GM23338 (cell line): ENCODE measurements around the gene KRTAP22-2. TPM values are rescaled to one million over a fixed set of nuclear protein-coding genes. Genes with fewer than 3 reads are reported as not detected.

Source experiments
- ATAC-seq: fragments of 200-7000 bp; cut with Tn5 transposase; 3 replicates; pipeline ENCODE4 v1.9.1; 2020
- DNase-seq: peaks from one replicate; pipeline ENCODE4 v3.0.0-alpha.2; 2015; ENCODE audit warnings: low spot score
- H2AFZ ChIP-seq: fragments of 200-600 bp; sonication (generic); 2 replicates; pipeline ENCODE4 v1.8.0; 2016; ENCODE audit warnings: antibody characterized with exemption, mild to moderate bottlenecking, moderate library complexity
- H3F3A ChIP-seq: fragments of 200-600 bp; sonication (generic); replicated peaks from 2 replicates; pipeline ENCODE4 v1.8.0; 2017; ENCODE audit warnings: antibody characterized with exemption, mixed run types, low read depth
- H3K27ac ChIP-seq: fragments of 200-600 bp; sonication (generic); 2 replicates; pipeline ENCODE4 v1.6.1; 2016; ENCODE audit warnings: low read depth
- H3K27me3 ChIP-seq: fragments of 200-600 bp; sonication (generic); 2 replicates; pipeline ENCODE4 v1.8.0; 2016; ENCODE audit warnings: mild to moderate bottlenecking, mixed run types, moderate library complexity; ENCODE audit not compliant: insufficient read depth
- H3K36me3 ChIP-seq: fragments of 200-600 bp; sonication (generic); 2 replicates; pipeline ENCODE4 v1.8.0; 2016; ENCODE audit warnings: mild to moderate bottlenecking; ENCODE audit not compliant: insufficient read depth
- H3K4me1 ChIP-seq: fragments of 200-600 bp; sonication (generic); 2 replicates; pipeline ENCODE4 v1.8.0; 2016; ENCODE audit warnings: mild to moderate bottlenecking, moderate library complexity; ENCODE audit not compliant: insufficient read depth
- H3K4me2 ChIP-seq: fragments of 200-600 bp; sonication (generic); 2 replicates; pipeline ENCODE4 v1.7.1; 2017; ENCODE audit warnings: mixed run types
- H3K4me3 ChIP-seq: fragments of 200-600 bp; sonication (generic); 2 replicates; pipeline ENCODE4 v1.6.1; 2016; ENCODE audit warnings: mixed run types
- H3K79me2 ChIP-seq: fragments of 200-600 bp; sonication (generic); replicated peaks from 2 replicates; pipeline ENCODE4 v1.8.0; 2017; ENCODE audit warnings: mild to moderate bottlenecking; ENCODE audit not compliant: insufficient read depth
- H3K9me2 ChIP-seq: fragments of 200-600 bp; sonication (generic); 2 replicates; pipeline ENCODE4 v1.8.0; 2017; ENCODE audit not compliant: insufficient read depth
- H4K20me1 ChIP-seq: fragments of 200-600 bp; sonication (generic); replicated peaks from 2 replicates; pipeline ENCODE4 v1.8.0; 2017; ENCODE audit warnings: mild to moderate bottlenecking; ENCODE audit not compliant: insufficient read depth
- H3K27ac Mint-ChIP-seq: 2 replicates; pipeline ENCODE4 v1.8.0; 2020; ENCODE audit warnings: inconsistent platforms, mild to moderate bottlenecking, moderate library complexity, mixed read lengths
- H3K27me3 Mint-ChIP-seq: 3 replicates; pipeline ENCODE4 v1.8.0; 2022; ENCODE audit warnings: low read depth, mild to moderate bottlenecking, moderate library complexity, mixed read lengths, inconsistent platforms; ENCODE audit not compliant: insufficient read depth, poor library complexity
- H3K36me3 Mint-ChIP-seq: 3 replicates; pipeline ENCODE4 v1.8.0; 2021; ENCODE audit warnings: low read depth, mild to moderate bottlenecking, inconsistent platforms, moderate library complexity, mixed read lengths
- H3K4me1 Mint-ChIP-seq: 3 replicates; pipeline ENCODE4 v1.8.0; 2020; ENCODE audit warnings: mild to moderate bottlenecking, inconsistent platforms, mixed read lengths
- H3K4me3 Mint-ChIP-seq: 3 replicates; pipeline ENCODE4 v1.8.0; 2021; ENCODE audit warnings: moderate library complexity, mild to moderate bottlenecking, inconsistent platforms, mixed read lengths
- H3K9me3 Mint-ChIP-seq: 3 replicates; pipeline ENCODE4 v1.8.0; 2020; ENCODE audit warnings: moderate library complexity, mild to moderate bottlenecking, inconsistent platforms, mixed read lengths
- CREB1 ChIP-seq: fragments of 250-450 bp; sonication (Bioruptor Pico); IDR thresholded peaks from 2 replicates; pipeline ENCODE4 v1.5.0; 2020; ENCODE audit warnings: low read depth, mild to moderate bottlenecking, moderate library complexity
- CTCF ChIP-seq, 2 experiments: fragments of 200-600 bp in 1 of 2; sonication (generic) in 1 of 2; conservative IDR thresholded peaks; 2 replicates each; pipeline versions ENCODE4 v1.5.1 to v1.6.1; 2016 to 2017; ENCODE audit warnings: antibody characterized with exemption in 2 of 2, low read depth in 2 of 2, mild to moderate bottlenecking in 2 of 2, moderate library complexity in 1 of 2
- EZH2 ChIP-seq: fragments of 200-600 bp; sonication (generic); IDR thresholded peaks from one replicate; pipeline ENCODE4 v1.8.0; 2017; ENCODE audit warnings: antibody characterized with exemption, mild to moderate bottlenecking, low read depth; ENCODE audit not compliant: unreplicated experiment
- EZH2phosphoT487 ChIP-seq: fragments of 200-600 bp; sonication (generic); IDR thresholded peaks from one replicate; pipeline ENCODE4 v1.8.1; 2018; ENCODE audit warnings: antibody characterized with exemption; ENCODE audit not compliant: unreplicated experiment
- NANOG ChIP-seq: IDR thresholded peaks from 2 replicates; pipeline ENCODE4 v1.6.1; 2016; ENCODE audit warnings: antibody characterized with exemption, borderline replicate concordance
- POLR2AphosphoS5 ChIP-seq: IDR thresholded peaks from 2 replicates; pipeline ENCODE4 v1.6.1; 2016; ENCODE audit warnings: antibody characterized with exemption, low read depth
- REST ChIP-seq: IDR thresholded peaks from one replicate; pipeline ENCODE4 v1.6.1; 2018; ENCODE audit warnings: antibody characterized with exemption; ENCODE audit not compliant: unreplicated experiment
- STAT1 ChIP-seq: IDR thresholded peaks from one replicate; pipeline ENCODE4 v1.6.1; 2016; ENCODE audit warnings: antibody characterized with exemption; ENCODE audit not compliant: unreplicated experiment
- ZNF114 ChIP-seq: fragments of 250-450 bp; sonication (Bioruptor Pico); IDR thresholded peaks from 2 replicates; pipeline ENCODE4 v1.5.0; 2020; ENCODE audit warnings: mild to moderate bottlenecking, moderate library complexity
- ZNF331 ChIP-seq: fragments of 250-450 bp; sonication (Bioruptor Pico); IDR thresholded peaks from 2 replicates; pipeline ENCODE4 v1.5.0; 2020; ENCODE audit warnings: low read depth, mild to moderate bottlenecking, moderate library complexity
- polyA plus RNA-seq: library from polyadenylated mRNA; unstranded; fragments of >200 nt; fragmentation: Nextera tagmentation; extraction: Ambion mirVana; gene quantifications from 2 replicates; pipeline ENCODE4 v1.2.1, GENCODE V29; 2016
- total RNA-seq: library from RNA; depleted of rRNA; stranded (reverse); fragments of >200 nt; shearing (Covaris generic); gene quantifications from 2 replicates; pipeline ENCODE4 v1.2.3, GENCODE V29; 2014
- TF ChIP-seq, protein P1 (sequence below): IDR thresholded peaks from 2 replicates; pipeline ENCODE4 v1.6.1; 2016; ENCODE audit warnings: antibody characterized with exemption

The KRTAP22-2 gene
- total and polyA plus RNA-seq, 2 experiments from 2014 or later = not detected

DNA sequence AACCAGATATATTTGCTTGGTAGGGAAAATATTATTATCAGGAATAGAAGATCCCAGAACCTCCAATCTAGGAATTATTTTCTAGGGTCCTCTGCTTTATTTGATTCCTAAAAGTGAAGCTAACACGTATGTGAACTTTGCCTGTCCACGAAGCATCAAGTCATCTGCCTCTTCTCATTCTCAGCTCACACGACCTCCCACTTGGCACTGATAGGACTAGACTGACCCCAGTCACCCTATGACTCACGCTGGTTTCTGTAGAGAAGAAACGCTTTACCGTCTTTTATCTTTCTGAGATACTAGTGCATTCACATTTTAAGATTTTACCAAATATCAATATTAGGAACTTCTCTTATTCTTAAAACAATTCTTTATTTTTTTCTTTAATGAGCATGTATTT is 27.1 kb downstream of the KRTAP22-2 start:
- Mint-ChIP-seq H3K9me3 (no peaks in the 10 kb centered on the region), H3K27me3 (no peaks in the 10 kb centered on the region), H3K4me3 (no peak overlapping the region), H3K36me3 (no peaks in the 10 kb centered on the region), H3K27ac (no peak overlapping the region; the same call in 1 of the 2 replicates), H3K4me1 (no peaks in the 10 kb centered on the region)
- Histone ChIP-seq H2AFZ (no peak overlapping the region), H3K9me2 (no peaks in the 10 kb centered on the region), H3K4me2 (no peak overlapping the region), H4K20me1 (no peaks in the 10 kb centered on the region), H3K27ac (no peak overlapping the region), H3K79me2 (no peaks in the 10 kb centered on the region), H3F3A (no peaks in the 10 kb centered on the region), H3K27me3 (no peaks in the 10 kb centered on the region), H3K36me3 (no peaks in the 10 kb centered on the region), H3K4me3 (no peak overlapping the region), H3K4me1 (no peaks in the 10 kb centered on the region)
- ATAC-seq (no peak), DNase-seq (no peak)
- TF ChIP-seq REST (no peak), ZNF331 (CRISPR knock-in tag) (no peak), EZH2phosphoT487 (no peak), CTCF (conservative IDR thresholded peaks at IDR 0.05; ENCODE audit: low read depth in 2 of 2) (no peak), ZNF114 (CRISPR knock-in tag) (no peak)
- TF ChIP-seq, protein P1, sequence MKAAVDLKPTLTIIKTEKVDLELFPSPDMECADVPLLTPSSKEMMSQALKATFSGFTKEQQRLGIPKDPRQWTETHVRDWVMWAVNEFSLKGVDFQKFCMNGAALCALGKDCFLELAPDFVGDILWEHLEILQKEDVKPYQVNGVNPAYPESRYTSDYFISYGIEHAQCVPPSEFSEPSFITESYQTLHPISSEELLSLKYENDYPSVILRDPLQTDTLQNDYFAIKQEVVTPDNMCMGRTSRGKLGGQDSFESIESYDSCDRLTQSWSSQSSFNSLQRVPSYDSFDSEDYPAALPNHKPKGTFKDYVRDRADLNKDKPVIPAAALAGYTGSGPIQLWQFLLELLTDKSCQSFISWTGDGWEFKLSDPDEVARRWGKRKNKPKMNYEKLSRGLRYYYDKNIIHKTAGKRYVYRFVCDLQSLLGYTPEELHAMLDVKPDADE = no peak

- Mint-ChIP-seq H3K27me3 (no peaks in the 10 kb centered on the region), H3K4me3 (no peak overlapping the region), H3K36me3 (no peaks in the 10 kb centered on the region), H3K9me3 (no peaks in the 10 kb centered on the region), H3K27ac (no peak overlapping the region), H3K4me1 (no peaks in the 10 kb centered on the region)
- H3K4me3 ChIP-seq = no peak overlapping the region
- no peaks in the 10 kb centered on the region for H3K4me1 ChIP-seq
- no peak overlapping the region for H3K27ac ChIP-seq
- ATAC-seq = no peak
- H3K4me2 ChIP-seq = no peak overlapping the region
- H2AFZ ChIP-seq = no peak overlapping the region
- no peaks in the 10 kb centered on the region for H3K27me3 ChIP-seq
- H3K9me2 ChIP-seq = no peaks in the 10 kb centered on the region
- H3K79me2 ChIP-seq = no peaks in the 10 kb centered on the region
- H4K20me1 ChIP-seq = no peaks in the 10 kb centered on the region
- H3K36me3 ChIP-seq = no peaks in the 10 kb centered on the region
- H3F3A ChIP-seq = no peaks in the 10 kb centered on the region
- DNase-seq = no peak
- no peak for TF ChIP-seq EZH2phosphoT487
- TF ChIP-seq CTCF (conservative IDR thresholded peaks at IDR 0.05; ENCODE audit: low read depth in 2 of 2) = no peak
- TF ChIP-seq REST = no peak
- no peak for TF ChIP-seq POLR2AphosphoS5
- no peak for TF ChIP-seq CREB1 (CRISPR knock-in tag)
- TF ChIP-seq ZNF114 (CRISPR knock-in tag) = no peak
- no peak for TF ChIP-seq EZH2
- TF ChIP-seq ZNF331 (CRISPR knock-in tag) = no peak
- no peak for TF ChIP-seq STAT1
- no peak for TF ChIP-seq NANOG
Measured at GRCh38 chr21:30561957-30562356, 28.2 kb downstream of the KRTAP22-2 start.
